Activated T-cell treated with anti-CD3 and anti-CD28 coated beads for 24 hours (primary cell): ENCODE data around the gene KHDC1L.
"Not testable (repeated sequence)": the region's sequence is repeated elsewhere in the genome, so short reads cannot be mapped to it uniquely, and the experiment has no call there.

ENCODE experiments used
- DNase-seq: peaks from one replicate; pipeline ENCODE4 v3.0.0-alpha.2; 2020; ENCODE audit warnings: low read depth

KHDC1L gene, protein sequence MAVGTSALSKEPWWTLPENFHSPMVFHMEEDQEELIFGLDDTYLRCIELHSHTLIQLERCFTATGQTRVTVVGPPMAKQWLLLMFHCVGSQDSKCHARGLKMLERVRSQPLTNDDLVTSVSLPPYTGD

DNA sequence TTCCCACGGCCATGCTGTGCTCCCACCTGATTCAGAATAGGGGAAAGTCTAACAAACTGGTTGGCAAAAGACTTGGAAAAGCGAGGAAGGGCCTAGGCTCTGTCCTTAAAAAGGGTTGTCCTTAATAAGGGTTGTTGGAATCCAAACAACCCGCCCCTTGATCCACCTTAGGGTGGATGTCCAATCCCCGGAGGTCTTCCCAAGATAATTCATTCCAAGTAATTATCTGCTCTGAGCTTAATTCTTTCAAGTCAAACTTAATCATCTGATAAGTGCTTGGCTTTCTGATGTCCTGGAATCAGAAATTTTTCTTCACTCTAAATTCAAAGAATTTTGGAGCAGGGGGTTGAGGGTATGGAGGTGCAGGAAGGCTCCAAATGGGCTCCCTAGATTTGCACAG lies at the start of gene KHDC1L:
Gene KHDC1L, minus strand, starts transcription at position 101 of the 400 bp plus-strand sequence. Its CDS starts 88 bp downstream, at position 13.
- DNase-seq: no peak

DNA sequence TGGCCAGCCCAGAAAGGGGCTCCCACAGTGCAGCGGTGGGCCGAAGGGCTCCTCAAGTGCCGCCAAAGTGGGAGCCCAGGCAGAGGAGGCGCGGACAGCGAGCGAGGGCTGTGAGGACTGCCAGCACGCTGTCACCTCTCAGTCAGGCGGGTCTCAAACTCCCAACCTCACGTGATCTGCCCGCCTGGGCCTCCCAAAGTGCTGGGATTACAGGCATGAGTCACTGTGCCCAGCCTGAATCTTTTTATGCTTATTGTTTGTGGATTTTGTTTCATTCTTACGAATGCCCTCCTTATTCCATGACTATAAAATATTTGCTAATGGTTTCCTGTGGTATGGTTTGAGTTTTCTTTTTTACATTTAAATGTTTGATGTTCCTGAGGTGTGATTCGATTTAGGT lies 44.0 kb upstream of the KHDC1L start:
- DNase-seq: not testable (repeated sequence)

DNA sequence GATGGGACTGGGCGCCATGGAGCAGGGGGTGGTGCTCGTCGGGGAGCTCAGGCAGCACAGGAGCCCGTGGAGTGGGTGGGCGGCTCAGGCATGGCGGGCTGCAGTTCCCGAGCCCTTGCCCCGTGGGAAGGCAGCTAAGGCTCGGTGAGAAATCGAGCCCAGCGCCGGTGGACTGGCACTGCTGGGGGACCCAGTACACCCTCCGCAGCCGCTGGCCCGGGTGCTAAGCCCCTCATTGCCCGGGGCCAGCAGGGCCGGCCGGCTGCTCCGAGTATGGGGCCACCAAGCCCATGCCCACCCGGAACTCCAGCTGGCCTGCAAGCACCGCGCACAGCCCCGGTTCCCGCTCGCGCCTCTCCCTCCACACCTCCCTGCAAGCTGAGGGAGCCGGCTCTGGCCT lies 43.6 kb upstream of the KHDC1L start:
- not testable (repeated sequence) for DNase-seq

DNA sequence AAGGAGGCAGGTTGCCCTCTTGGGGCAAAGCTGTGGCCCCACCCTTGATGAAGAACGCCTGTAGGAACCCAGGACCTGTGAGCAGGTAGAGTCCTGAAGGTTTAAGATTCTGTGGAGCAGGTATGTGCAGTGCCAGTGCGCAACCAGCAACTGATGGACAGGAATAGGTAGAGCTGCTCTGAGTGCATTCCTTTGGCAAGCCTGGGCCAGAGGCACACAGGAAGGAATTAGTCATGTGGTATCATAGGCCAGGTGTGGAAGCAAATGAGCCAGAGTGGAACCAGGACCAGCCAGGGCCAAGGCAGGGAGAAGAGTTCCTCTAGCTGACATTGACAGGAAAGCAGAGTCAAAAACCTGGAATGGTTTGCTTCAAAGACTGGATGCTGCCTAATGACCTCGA lies 39.1 kb upstream of the KHDC1L start:
- no peak for DNase-seq

DNA sequence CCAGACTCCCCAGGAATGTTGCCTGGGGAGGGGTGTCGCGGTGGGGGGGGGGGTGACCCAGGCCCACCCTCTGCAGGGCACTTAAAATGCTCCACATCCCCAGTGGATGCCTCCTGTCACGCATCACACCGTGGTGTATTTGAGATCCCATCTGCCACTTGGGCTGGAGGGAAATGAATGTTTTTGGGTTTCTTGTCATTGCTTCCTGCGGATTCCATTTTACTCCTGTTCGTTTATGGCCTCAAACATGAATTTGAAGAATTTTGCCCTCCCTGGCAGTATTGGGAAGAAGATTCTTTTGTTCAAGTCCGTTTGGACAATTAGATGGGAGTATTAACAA lies 38.2 kb upstream of the KHDC1L start:
- no peak for DNase-seq

DNA sequence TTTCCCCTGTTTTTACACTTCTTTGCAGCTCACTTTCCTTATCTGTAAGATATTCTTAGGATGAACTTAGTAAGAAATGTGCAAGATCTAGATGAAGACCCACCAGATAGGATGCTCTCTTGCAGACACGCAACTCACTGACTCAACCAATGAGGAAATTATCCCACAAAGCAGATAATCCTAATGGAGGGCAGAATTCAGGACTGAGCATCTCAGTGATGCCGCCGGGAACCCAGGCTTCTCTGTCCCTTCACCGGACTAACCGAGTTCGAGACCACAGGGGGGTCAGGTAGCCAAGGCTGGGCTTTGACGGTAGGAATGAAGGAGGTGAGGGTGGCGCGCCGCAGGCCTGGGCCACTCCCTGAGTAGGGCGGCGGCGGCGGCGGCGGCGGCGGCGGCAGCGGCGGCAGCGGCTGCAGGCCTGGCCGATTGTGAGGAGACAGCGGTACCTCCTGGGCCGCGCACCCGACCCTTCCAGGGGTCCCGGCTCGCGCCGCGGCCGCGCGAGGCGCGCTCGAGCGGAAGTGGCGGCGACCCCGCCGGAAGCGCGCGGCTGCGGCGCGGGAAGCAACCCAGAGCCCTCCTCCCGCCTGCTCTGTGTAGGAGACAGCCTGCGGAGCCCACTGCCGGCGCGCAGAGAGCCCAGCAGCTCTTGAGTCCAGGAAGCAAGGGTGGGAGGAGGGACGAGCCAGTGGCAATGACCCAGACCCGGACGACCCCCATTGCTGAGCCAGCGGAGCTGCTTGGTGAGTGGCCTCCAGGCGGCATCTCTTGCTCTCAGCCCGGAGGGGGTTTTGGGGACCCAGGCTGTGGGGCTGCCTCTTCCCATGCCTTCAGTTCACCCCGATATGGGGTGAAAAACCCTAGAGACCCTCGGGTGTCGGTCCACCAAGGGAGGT lies 37.6 kb upstream of the KHDC1L start, which contains the start of gene KHDC1:
Gene KHDC1, minus strand, starts transcription at position 526 of the 899 bp plus-strand sequence. CDS start 20,679 bp downstream, outside the sequence.
- peak; percentile 50 for DNase-seq

DNA sequence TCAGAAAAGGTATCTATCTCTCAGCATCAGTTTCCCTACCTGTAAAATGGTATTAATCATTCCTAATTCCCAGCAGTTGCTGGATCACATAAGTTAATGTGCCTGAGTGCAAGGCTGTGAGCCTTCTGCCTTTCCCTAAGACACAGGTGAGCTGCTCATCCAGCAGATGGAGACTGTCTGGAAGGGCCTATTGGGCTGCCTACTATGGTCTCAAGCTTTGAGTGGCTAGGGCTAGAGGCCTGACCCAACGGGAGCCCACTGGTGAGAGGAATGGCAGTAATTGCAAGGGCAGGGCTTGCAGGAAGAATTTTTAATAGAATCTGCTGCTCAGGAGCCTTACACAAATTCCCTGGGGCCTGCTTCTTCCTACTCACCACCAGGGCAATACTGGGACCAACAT lies 33.4 kb upstream of the KHDC1L start:
- DNase-seq: no peak

DNA sequence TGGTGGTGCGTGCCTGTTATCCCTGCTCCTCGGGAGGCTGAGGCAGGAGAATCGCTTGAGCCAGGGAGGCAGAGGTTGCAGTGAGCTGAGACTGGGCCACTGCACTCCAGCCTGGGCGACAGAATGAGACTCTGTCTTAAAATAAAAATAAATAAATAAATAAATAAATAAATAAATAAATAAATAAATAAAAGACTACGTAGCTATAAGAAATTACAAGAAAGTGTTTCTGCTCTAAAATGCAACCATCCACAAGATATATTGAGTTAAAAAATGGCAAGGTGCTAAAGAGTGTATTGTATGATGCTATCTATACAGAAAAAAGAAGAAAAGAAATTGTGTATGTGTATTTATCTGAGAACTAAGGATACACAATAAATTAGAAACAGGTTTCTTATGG lies 29.0 kb upstream of the KHDC1L start:
- DNase-seq: not testable (repeated sequence)

DNA sequence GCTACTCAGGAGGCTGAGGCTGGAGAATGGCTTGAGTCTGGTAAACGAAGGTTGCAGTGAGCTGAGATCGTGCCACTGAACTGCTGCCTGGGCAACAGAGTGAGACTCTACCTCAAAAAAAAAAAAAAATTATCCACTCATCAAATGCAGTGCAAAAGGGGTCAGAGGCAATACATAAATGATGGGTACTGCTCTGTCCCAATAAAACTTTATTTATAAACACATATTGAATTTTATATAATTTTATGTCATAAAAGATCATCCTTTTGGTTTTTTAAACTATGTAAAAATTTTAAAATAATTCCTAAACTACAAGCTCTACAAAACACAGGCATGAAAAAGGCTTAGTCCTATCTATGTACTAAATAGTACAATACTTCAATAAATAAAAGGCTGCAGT lies 27.4 kb upstream of the KHDC1L start:
- no peak for DNase-seq

DNA sequence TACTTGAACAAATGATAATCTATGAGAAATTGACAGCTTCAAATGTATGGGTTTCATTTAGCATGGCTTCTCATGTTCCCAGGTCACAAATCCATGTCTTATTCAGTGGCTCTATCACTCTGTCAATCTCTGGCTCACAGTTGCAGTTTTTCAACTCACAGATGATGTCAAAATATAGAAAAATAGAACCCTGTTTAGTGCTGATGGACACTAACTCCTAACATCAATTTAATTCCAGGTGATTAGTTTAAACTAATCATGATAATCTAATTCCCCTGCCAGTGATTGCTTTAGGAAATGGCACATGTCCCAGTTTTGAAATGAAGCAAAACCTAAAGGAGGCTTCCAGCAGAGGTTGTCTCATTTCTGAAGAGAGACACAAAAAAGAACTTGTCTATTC lies 24.7 kb upstream of the KHDC1L start:
- DNase-seq: no peak

DNA sequence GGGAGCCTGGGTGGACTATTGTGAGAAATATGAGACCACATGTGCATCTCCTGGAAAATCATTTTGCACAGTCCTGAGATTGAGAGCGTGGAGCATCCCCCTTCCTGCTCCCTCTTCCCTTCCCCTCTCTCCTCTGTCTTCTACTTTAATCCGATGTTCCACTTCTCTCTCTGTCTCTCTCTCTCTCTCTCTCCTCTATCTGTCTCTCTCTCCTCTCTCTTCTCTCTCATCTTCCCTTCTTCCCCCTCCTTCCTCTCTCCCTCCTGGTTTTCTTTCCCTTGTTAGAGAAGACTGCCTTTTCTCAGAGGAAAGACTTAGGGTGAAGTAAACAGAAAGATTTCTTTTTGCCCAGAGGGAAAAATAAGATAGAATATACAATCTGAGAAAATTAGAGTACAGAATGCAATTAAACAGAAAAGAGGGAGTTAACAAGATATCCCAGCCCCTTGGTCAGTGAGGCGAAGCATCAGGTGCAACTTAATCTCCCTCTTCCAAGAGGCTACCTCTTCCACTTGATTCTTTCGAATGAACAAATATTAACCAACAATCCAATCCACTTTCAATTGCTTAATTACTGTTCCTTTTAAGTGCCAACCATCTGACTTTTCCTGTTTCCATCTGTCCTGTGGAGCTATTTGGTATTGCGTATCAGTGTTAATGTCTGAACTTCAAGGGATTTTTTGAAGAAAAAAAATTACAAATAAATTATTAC lies 23.1 kb upstream of the KHDC1L start:
- DNase-seq: no peak

DNA sequence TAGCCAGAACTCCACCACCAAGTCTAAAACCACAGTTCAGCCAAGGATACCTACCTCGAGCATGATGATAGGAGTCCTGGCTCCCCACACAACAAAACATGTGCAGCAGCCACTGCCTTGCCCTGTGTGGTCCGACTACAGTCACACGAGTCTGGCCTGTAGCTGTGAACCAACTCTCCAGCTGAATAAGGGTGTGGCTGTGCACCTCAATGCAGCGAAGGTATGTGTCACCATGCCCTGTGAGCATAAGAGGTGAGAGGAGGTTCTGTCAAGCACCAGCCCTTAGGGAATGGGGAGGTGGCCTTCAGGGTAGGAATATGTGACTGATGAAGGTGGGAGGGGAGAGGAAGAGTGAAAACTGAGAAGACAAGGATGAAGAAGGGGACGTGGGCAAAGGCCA lies 16.7 kb upstream of the KHDC1L start:
- DNase-seq: no peak

DNA sequence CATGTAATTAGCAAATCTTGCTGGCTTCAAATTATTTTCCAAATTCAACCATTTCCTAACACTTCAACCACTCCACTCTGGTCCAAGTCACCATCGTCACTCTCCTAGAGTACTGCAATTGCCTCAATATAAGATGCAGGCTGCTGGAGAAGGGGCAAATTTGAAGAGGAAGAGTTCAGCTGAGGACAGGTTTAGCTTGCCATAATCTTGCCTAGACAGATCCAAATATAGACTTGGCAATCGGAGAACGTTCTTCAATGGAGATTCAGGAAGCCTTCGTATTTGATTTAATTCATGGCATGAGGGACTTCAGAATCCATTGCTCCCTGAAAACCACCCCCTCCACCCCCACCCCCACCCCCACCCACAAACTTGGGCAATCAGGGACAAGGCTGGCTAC lies 15.4 kb upstream of the KHDC1L start:
- no peak for DNase-seq

DNA sequence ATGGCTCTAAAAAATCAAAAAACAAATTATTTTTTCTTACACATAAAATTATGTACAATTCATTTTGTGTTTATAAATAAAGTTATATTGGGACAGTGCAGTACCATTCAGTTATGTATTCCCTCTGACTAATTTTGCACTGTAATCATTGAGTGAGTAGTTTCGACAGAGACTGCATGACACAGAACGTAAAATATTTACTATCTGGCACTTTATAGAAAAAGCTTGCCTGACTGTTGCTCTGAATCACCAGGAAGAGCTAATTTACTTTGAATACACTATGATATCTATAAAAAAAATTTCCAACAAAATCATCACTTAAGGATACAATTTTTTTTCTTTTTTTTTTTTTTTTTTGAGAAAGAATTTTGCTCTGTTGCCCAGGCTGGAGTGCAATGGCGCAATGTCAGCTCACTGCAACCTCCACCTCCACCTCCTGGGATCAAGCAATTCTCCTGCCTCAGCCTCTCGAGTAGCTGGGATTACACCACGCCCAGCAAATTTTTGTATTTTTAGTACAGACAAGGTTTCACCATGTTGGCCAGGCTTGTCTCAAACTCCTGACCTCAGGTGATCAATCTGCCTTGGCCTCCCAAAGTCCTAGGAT lies 11.0 kb upstream of the KHDC1L start:
- DNase-seq: no peak

DNA sequence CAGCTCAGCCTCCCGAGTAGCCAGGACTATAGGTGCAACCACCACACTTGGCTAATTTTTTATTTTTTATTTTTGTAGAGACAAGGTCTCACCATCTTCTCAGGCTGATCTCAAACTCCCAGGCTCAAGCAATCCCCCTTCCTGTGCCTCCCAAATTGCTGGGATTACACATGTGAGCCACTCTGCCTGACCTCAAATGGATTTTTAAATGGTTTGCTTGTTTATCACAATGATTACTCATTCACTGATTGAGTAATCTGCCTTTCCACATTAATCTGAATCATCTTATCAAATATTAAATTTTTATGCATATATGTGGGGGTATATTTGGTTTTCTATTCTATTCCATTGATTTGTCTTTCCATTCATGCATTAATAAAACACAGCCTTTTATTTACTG lies 9.4 kb upstream of the KHDC1L start:
- no peak for DNase-seq

DNA sequence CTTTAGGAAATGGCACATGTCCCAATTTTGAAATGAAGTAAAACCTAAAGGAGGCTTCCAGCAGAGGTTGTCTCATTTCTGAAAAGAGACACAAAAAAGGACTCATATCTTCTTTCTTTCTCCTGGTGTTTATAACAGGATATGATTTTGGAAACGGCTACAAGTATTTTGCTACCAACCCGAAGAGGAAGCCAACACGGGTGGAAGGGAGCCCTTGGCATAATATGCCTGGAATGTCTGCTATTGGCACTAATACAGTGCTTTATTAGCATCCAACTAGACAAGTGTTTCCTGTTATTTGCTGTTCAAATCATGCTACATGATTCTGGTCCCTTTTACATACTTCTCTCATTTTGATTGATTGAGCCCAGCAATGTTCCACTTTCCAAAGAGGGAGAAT lies 8.7 kb upstream of the KHDC1L start:
- DNase-seq: not testable (repeated sequence)

DNA sequence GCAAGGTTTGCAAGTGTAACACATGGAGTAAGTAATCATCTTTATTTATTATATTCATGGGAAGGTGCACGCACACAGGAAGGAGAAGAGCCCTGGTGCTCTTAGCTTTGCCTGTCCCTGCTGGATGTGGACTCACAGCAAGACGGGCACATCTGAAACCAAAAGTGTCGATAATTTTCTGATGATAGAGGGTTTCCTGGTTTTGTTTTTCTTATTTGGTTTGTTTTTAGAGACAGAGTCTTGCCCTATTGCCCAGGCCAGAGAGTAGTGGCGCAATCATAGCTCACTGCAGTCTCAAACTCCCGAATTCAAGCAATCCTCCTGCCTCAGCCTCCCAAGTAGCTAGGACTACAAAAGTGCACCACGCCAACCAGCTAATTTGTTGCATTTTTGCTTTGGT lies 7.8 kb upstream of the KHDC1L start:
- no peak for DNase-seq

DNA sequence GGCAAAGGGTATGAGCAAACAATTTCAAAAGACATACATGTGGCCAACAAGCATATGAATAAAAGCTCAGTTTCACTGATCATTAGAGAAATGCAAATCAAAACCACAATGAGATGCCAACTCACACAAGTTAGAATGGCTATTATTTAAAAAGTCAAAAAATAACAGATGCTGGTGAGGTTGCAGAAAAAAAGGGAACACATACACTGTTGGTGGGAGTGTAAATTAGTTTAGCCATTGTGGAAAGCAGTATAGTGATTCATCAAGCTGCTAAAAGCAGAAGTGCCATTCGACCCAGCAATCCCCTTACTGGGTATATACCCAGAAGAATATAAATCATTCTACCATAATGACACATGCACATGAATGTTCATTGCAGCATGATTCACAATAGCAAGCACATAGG lies 6.7 kb upstream of the KHDC1L start:
- DNase-seq: no peak

DNA sequence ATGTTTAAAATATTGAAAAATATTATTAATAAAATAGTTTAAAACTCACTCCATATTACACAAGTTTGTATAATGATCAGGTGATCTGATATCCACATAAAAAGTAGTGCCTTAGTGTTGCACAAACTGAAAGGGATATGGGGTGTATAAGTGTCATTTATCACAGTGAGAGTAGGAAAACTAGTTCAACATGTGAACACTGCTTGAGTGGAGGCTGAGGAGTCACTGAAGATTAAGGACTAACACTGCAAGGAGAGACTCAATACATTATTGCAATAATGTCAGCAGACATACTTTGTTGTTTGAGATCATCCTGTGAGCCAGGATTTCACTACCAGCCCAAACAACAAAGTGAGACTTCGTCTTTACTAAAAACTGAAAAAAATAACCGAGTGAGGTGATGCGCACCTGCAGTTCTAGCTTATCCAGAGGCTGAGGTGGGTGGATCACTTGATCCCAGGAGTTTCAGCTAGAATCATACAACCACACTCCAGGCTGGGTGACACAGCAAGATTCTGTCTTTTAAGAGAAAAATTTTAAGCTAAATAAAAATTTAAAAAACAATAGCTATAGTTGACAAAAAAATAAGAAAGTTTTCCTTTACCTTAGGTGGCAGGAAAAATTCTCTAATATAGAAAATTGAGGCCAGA lies 2.4 kb upstream of the KHDC1L start:
- DNase-seq: no peak

DNA sequence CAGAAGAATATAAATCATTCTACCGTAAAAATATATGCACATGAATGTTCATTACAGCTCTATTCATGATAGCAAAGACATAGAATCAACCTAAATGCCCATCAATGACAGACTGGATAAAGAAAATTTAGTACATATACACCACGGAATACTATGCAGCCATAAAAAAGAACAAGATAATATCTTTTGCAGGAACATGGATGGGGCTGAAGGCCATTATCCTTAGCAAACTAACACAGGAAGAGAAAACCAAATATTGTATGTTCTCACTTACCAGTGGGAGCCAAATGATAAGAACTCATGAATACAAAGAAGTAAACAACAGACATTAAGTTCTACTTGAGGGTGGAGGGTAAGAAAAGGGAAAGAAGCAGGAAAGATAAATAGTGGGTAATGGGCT lies 8.4 kb downstream of the KHDC1L start:
- no peak for DNase-seq

DNA sequence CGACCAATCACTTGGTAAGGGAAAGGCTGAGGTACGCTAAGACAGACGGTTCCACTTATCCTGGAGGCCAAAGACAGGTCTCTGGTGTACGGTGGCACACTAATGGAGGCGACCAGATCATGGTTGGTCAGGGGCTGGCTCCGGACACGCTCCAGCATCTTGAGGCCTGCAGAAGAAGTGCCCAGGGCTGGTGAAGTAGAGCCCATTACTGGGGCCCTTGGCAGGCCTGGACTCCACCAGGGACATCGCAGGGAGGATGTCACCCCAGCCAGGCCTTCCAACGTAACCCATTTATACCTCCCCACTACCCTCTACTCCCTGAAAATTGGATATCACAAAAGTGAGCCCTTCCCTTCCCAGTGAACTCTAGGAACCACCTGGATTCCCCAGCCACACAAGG lies 16.2 kb downstream of the KHDC1L start:
- DNase-seq: no peak

DNA sequence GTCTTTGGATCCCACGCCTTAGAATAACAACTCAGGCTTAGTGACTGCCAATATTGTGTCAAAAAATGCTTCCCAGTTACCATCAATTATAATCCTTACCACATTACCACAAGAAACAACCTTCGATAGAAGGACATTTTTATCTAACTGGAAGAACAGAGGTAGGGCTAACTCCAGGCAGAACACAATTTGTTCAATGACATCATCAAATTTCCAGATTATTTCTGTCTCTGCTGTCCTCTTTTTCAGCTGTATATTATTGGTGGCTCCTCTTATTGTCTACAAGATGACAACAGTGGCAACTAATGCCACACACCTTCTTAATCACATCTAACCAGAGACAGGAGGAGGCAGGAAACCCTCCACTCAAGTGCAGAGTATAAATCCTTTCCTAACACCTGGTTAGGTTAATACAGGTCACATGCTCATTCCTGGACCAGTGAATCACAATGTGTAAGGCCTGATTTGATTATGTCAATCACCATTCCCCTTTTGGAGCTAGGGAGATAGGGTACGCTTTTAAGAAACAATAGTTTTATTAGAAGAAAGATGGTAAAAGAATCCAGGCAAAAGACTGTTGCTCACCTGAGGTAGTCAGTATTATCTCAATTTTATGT lies 18.0 kb downstream of the KHDC1L start:
- DNase-seq: no peak
